ENCODE measurements around the gene NAV2. TPM values are rescaled to one million over a fixed set of nuclear protein-coding genes. Genes with fewer than 3 reads are reported as not detected.

Gene NAV2
- total RNA-seq, 4 donors from 2014 or later, result 9.6 to 40.0 (median 23.1) TPM

- in situ Hi-C loops (cut with MboI; ENCODE audit: low pct_ligation_motif_present in 1 of 4, low pct_unique_long_range_greater_than_20kb in 1 of 4, low sequenced_read_pairs in 3 of 4), result loop anchor here in 3 of 4 donors (25.0 kb wide), 3 partner anchors 160 to 385 kb away; no protein-coding TSS in a partner anchor
- TF ChIP-seq POLR2AphosphoS5 (IDR thresholded peaks at IDR 0.05) (no peak), POLR2A (IDR thresholded peaks at IDR 0.05) (no peak), EP300 (IDR thresholded peaks at IDR 0.05; ENCODE audit: low read depth) (no peak), CTCF (IDR thresholded peaks at IDR 0.05) (no peak)
- no peaks in the 10 kb centered on the region for H3K27me3 ChIP-seq
- H3K36me3 ChIP-seq, result no peaks in the 10 kb centered on the region
- H3K27ac ChIP-seq, result no peak overlapping the region
- H3K4me1 ChIP-seq, result peaks cover 6 to 26% (median 12%) of the 10 kb centered on the region in 4 donors
- no peak overlapping the region for H3K4me3 ChIP-seq
- intact Hi-C loops (cut with DNase I; ENCODE audit: low total_unique reads), result no loop called here
- DNase-seq, result no peak
- 29 to 42% methylated on average over 3 of the region's 3 CpGs for WGBS, 2 donors (ENCODE audit: low coverage in 1 of 2)
- no peaks in the 10 kb centered on the region for H3K9me3 ChIP-seq
These were observed 239.5 kb downstream of the NAV2 start for GRCh38 chr11:19952116-19952605.

- intact Hi-C loops (cut with DNase I; ENCODE audit: low total_unique reads) (no loop called here), in situ Hi-C loops (cut with MboI; ENCODE audit: low pct_ligation_motif_present in 1 of 4, low pct_unique_long_range_greater_than_20kb in 1 of 4, low sequenced_read_pairs in 3 of 4) (loop anchor here in 3 of 4 donors (25.0 kb wide), 3 partner anchors 159 to 384 kb away; no protein-coding TSS in a partner anchor)
- TF ChIP-seq EP300 (IDR thresholded peaks at IDR 0.05; ENCODE audit: low read depth) (no peak), CTCF (IDR thresholded peaks at IDR 0.05) (no peak), POLR2AphosphoS5 (IDR thresholded peaks at IDR 0.05) (no peak), POLR2A (IDR thresholded peaks at IDR 0.05) (no peak)
- Histone ChIP-seq H3K9me3 (no peaks in the 10 kb centered on the region), H3K4me1 (peaks cover 6 to 26% (median 12%) of the 10 kb centered on the region in 4 donors), H3K27me3 (no peaks in the 10 kb centered on the region), H3K4me3 (no peak overlapping the region), H3K27ac (no peak overlapping the region), H3K36me3 (no peaks in the 10 kb centered on the region)
- 46 to 50% methylated on average over 1 of the region's 1 CpG for WGBS, 2 donors (ENCODE audit: low coverage in 1 of 2)
- no peak for DNase-seq
These were observed 240.3 kb downstream of the NAV2 start for GRCh38 chr11:19952911-19953310.

GRCh38 chr11:19953336-19953735 lies 240.7 kb downstream of the NAV2 start:
- Histone ChIP-seq H3K27me3 (no peaks in the 10 kb centered on the region), H3K4me1 (peaks cover 6 to 26% (median 12%) of the 10 kb centered on the region in 4 donors), H3K27ac (no peak overlapping the region), H3K4me3 (no peak overlapping the region), H3K36me3 (no peaks in the 10 kb centered on the region), H3K9me3 (no peaks in the 10 kb centered on the region)
- no peak for DNase-seq
- intact Hi-C loops (cut with DNase I; ENCODE audit: low total_unique reads) (no loop called here), in situ Hi-C loops (cut with MboI; ENCODE audit: low pct_ligation_motif_present in 1 of 4, low pct_unique_long_range_greater_than_20kb in 1 of 4, low sequenced_read_pairs in 3 of 4) (loop anchor here in 3 of 4 donors (25.0 kb wide), 3 partner anchors 159 to 384 kb away; no protein-coding TSS in a partner anchor)
- TF ChIP-seq CTCF (IDR thresholded peaks at IDR 0.05) (no peak), EP300 (IDR thresholded peaks at IDR 0.05; ENCODE audit: low read depth) (no peak), POLR2A (IDR thresholded peaks at IDR 0.05) (no peak), POLR2AphosphoS5 (IDR thresholded peaks at IDR 0.05) (no peak)
- 20 to 72% methylated on average over 2 to 4 of the region's 4 CpGs for WGBS, 2 donors (ENCODE audit: low coverage in 1 of 2)

GRCh38 chr11:19953909-19954308 lies 241.3 kb downstream of the NAV2 start:
- Histone ChIP-seq H3K4me3 (no peak overlapping the region), H3K27ac (no peak overlapping the region), H3K9me3 (no peaks in the 10 kb centered on the region), H3K27me3 (no peaks in the 10 kb centered on the region), H3K36me3 (no peaks in the 10 kb centered on the region), H3K4me1 (peaks cover 6 to 26% (median 12%) of the 10 kb centered on the region in 4 donors)
- WGBS, 2 donors (ENCODE audit: low coverage in 1 of 2), result 63% methylated on average over 2 of the region's 2 CpGs; no CpG with 5 or more reads in 1 of the 2 donors
- in situ Hi-C loops (cut with MboI; ENCODE audit: low pct_ligation_motif_present in 1 of 4, low pct_unique_long_range_greater_than_20kb in 1 of 4, low sequenced_read_pairs in 3 of 4), result loop anchor here in 3 of 4 donors (25.0 kb wide), 3 partner anchors 158 to 383 kb away; no protein-coding TSS in a partner anchor
- intact Hi-C loops (cut with DNase I; ENCODE audit: low total_unique reads), result no loop called here
- no peak for DNase-seq
- TF ChIP-seq POLR2AphosphoS5 (IDR thresholded peaks at IDR 0.05), result no peak
- peak in 3 of 5 experiments; percentile 16 to 31 (median 28) for TF ChIP-seq CTCF (IDR thresholded peaks at IDR 0.05)
- TF ChIP-seq EP300 (IDR thresholded peaks at IDR 0.05; ENCODE audit: low read depth), result no peak
- TF ChIP-seq POLR2A (IDR thresholded peaks at IDR 0.05), result no peak

Measured in transverse colon (tissue), 4 donors.